IPS DF 6.9 (cell line): ENCODE data around the gene PLAAT5.
"Not testable (repeated sequence)": the region's sequence is repeated elsewhere in the genome, so short reads cannot be mapped to it uniquely, and the experiment has no call there.

Experiments used
- DNase-seq: peaks from one replicate; pipeline ENCODE4 v3.0.0-alpha.2; 2013; ENCODE audit warnings: low read depth, low spot score
- H3K27ac ChIP-seq: one replicate; pipeline ENCODE4 v1.5.1; 2013; ENCODE audit warnings: low read length, control low read depth
- H3K27me3 ChIP-seq: 2 replicates; pipeline ENCODE4 v1.6.1; 2013; ENCODE audit warnings: mild to moderate bottlenecking, low read length; ENCODE audit not compliant: control insufficient read depth, insufficient read depth
- H3K36me3 ChIP-seq: 2 replicates; pipeline ENCODE4 v1.6.1; 2013; ENCODE audit warnings: low read length; ENCODE audit not compliant: control insufficient read depth, insufficient read depth
- H3K4me1 ChIP-seq: 2 replicates; pipeline ENCODE4 v1.6.1; 2013; ENCODE audit warnings: low read length; ENCODE audit not compliant: control insufficient read depth, insufficient read depth
- H3K4me3 ChIP-seq: 2 replicates; pipeline ENCODE4 v1.5.1; 2013; ENCODE audit warnings: mild to moderate bottlenecking, low read length
- H3K9me3 ChIP-seq: 2 replicates; pipeline ENCODE4 v1.6.1; 2013; ENCODE audit warnings: low read length, inconsistent platforms; ENCODE audit not compliant: control insufficient read depth, insufficient read depth
- WGBS: extraction: QIAGEN DNeasy Blood & Tissue Kit; methylation state at CpG from one replicate; pipeline ENCODE4 v1.1.7; 2013; ENCODE audit warnings: mixed read lengths, missing lambda C conversion rate; ENCODE audit not compliant: insufficient read length, insufficient coverage; 5-methylcytosine and 5-hydroxymethylcytosine counted together

Gene PLAAT5

GRCh38 chr11:63490551-63491239 is at the start of gene PLAAT5:
Gene PLAAT5 (minus strand): TSS chr11:63491167. CDS start chr11:63491034, 133 bp downstream.
- Histone ChIP-seq H3K27ac (no peak within 1 kb of the TSS), H3K4me3 (peak within 1 kb of the TSS; percentile 45; the same call in 1 of the 2 replicates), H3K4me1 (no peaks in the 10 kb centered on the region; the same call in 1 of the 2 replicates), H3K27me3 (no peaks in the 10 kb centered on the region), H3K9me3 (no peaks in the 10 kb centered on the region), H3K36me3 (no peaks in the 10 kb centered on the region; the same call in 1 of the 2 replicates)
- no peak for DNase-seq
- no CpG with 5 or more reads among the region's 60 CpGs for WGBS

GRCh38 chr11:63537293-63538101 is 46.5 kb upstream of the PLAAT5 start:
- no peak overlapping the region for H3K4me3 ChIP-seq

GRCh38 chr11:63536669-63537292 is 45.8 kb upstream of the PLAAT5 start, which contains the start of gene PLAAT4:
Gene PLAAT4 (plus strand): TSS chr11:63536808. CDS start chr11:63536869, 61 bp downstream.
- no peak within 1 kb of the TSS for H3K27ac ChIP-seq

More at GRCh38 chr11:63537293-63538101, 46.5 kb upstream of the PLAAT5 start:
- no peaks in the 10 kb centered on the region for H3K9me3 ChIP-seq
- H3K27ac ChIP-seq: no peak overlapping the region
- no peaks in the 10 kb centered on the region for H3K27me3 ChIP-seq
- no peaks in the 10 kb centered on the region for H3K36me3 ChIP-seq
- no CpG with 5 or more reads among the region's 8 CpGs for WGBS
- DNase-seq: no peak
- H3K4me1 ChIP-seq: no peaks in the 10 kb centered on the region; the same call in 1 of the 2 replicates

GRCh38 chr11:63535734-63536133 is 44.8 kb upstream of the PLAAT5 start:
- WGBS: no CpG with 5 or more reads among the region's 1 CpG
- no peak for DNase-seq

More at GRCh38 chr11:63536669-63537292, 45.8 kb upstream of the PLAAT5 start, which contains the start of gene PLAAT4:
- H3K4me1 ChIP-seq: no peaks in the 10 kb centered on the region; the same call in 1 of the 2 replicates
- no peaks in the 10 kb centered on the region for H3K27me3 ChIP-seq
- no peak within 1 kb of the TSS for H3K4me3 ChIP-seq
- H3K36me3 ChIP-seq: no peaks in the 10 kb centered on the region
- no CpG with 5 or more reads among the region's 10 CpGs for WGBS
- DNase-seq: no peak
- H3K9me3 ChIP-seq: no peaks in the 10 kb centered on the region

GRCh38 chr11:63534895-63535461 is 44.0 kb upstream of the PLAAT5 start:
- no peak overlapping the region for H3K27ac ChIP-seq
- H3K36me3 ChIP-seq: no peaks in the 10 kb centered on the region
- H3K4me3 ChIP-seq: no peak overlapping the region
- no peaks in the 10 kb centered on the region for H3K27me3 ChIP-seq
- no peaks in the 10 kb centered on the region; the same call in 1 of the 2 replicates for H3K4me1 ChIP-seq
- no CpG with 5 or more reads among the region's 5 CpGs for WGBS
- DNase-seq: no peak
- no peaks in the 10 kb centered on the region for H3K9me3 ChIP-seq

More at GRCh38 chr11:63535734-63536133, 44.8 kb upstream of the PLAAT5 start:
- Histone ChIP-seq H3K27me3 (no peaks in the 10 kb centered on the region), H3K4me3 (no peak overlapping the region), H3K36me3 (no peaks in the 10 kb centered on the region), H3K4me1 (no peaks in the 10 kb centered on the region; the same call in 1 of the 2 replicates), H3K9me3 (no peaks in the 10 kb centered on the region), H3K27ac (no peak overlapping the region)

GRCh38 chr11:63534076-63534475 is 43.1 kb upstream of the PLAAT5 start:
- DNase-seq: no peak
- Histone ChIP-seq H3K27me3 (no peaks in the 10 kb centered on the region), H3K36me3 (no peaks in the 10 kb centered on the region), H3K9me3 (no peaks in the 10 kb centered on the region), H3K4me1 (no peaks in the 10 kb centered on the region; the same call in 1 of the 2 replicates), H3K27ac (no peak overlapping the region), H3K4me3 (no peak overlapping the region)
- no CpG with 5 or more reads among the region's 3 CpGs for WGBS

- H3K4me1 ChIP-seq: peaks cover 3% of the 10 kb centered on the region; the same call in 1 of the 2 replicates
- WGBS: no CpG with 5 or more reads among the region's 4 CpGs
- H3K9me3 ChIP-seq: no peaks in the 10 kb centered on the region
- no peaks in the 10 kb centered on the region for H3K27me3 ChIP-seq
- no peak overlapping the region for H3K4me3 ChIP-seq
- no peak overlapping the region for H3K27ac ChIP-seq
- no peaks in the 10 kb centered on the region for H3K36me3 ChIP-seq
- DNase-seq: no peak
Observed at GRCh38 chr11:63532799-63533475, 42.0 kb upstream of the PLAAT5 start.

GRCh38 chr11:63532117-63532516 is 41.1 kb upstream of the PLAAT5 start:
- Histone ChIP-seq H3K4me3 (no peak overlapping the region), H3K4me1 (peaks cover 3% of the 10 kb centered on the region; the same call in 1 of the 2 replicates), H3K27me3 (no peaks in the 10 kb centered on the region), H3K36me3 (no peaks in the 10 kb centered on the region), H3K27ac (no peak overlapping the region), H3K9me3 (no peaks in the 10 kb centered on the region)
- no peak for DNase-seq
- no CpG with 5 or more reads among the region's 2 CpGs for WGBS

- not testable (repeated sequence) for H3K27ac ChIP-seq, H3K4me3 ChIP-seq, H3K36me3 ChIP-seq, H3K9me3 ChIP-seq, H3K4me1 ChIP-seq, H3K27me3 ChIP-seq
- DNase-seq: peak; percentile 64
- no CpG with 5 or more reads among the region's 6 CpGs for WGBS
Observed at GRCh38 chr11:63531074-63531792, 40.3 kb upstream of the PLAAT5 start.
